ENCODE measurements around the gene MCAM. TPM values are rescaled to one million over a fixed set of nuclear protein-coding genes. Genes with fewer than 3 reads are reported as not detected.

Gene MCAM
- total RNA-seq, 1 experiment from 2014 or later = 38.8 TPM

GRCh38 chr11:119305556-119306372 lies 11.2 kb downstream of the MCAM start:
- POLR2A ChIA-PET (ENCODE audit: unreplicated experiment) = no interaction called here
- Histone ChIP-seq H3K27ac (no peak overlapping the region), H3K9me2 (ENCODE audit: insufficient read depth) (no peaks in the 10 kb centered on the region), H3K4me3 (no peak overlapping the region), H3K79me2 (ENCODE audit: low read depth) (no peaks in the 10 kb centered on the region), H2AFZ (no peak overlapping the region), H3K9me3 (ENCODE audit: insufficient read depth, low read depth) (no peaks in the 10 kb centered on the region), H3K36me3 (ENCODE audit: low read depth) (peaks cover 19% of the 10 kb centered on the region; the same call in 1 of the 2 replicates), H3K4me1 (replicated peaks; ENCODE audit: insufficient read depth) (no peaks in the 10 kb centered on the region), H3F3A (ENCODE audit: insufficient read depth, low read depth) (peaks cover 17% of the 10 kb centered on the region), H4K20me1 (ENCODE audit: insufficient read depth) (no peaks in the 10 kb centered on the region), H3K4me2 (no peak overlapping the region), H3K27me3 (ENCODE audit: insufficient read depth, low read depth) (no peaks in the 10 kb centered on the region)
- TF ChIP-seq CTCF (conservative IDR thresholded peaks at IDR 0.05) (no peak), EZH2 (IDR thresholded peaks at IDR 0.05; ENCODE audit: low read depth) (no peak)
- intact Hi-C loops (cut with micrococcal nuclease; ENCODE audit: unreplicated experiment) = no loop called here
- no peak for DNase-seq
- CTCF ChIA-PET = interaction anchor here (0.6 kb wide), 1 partner anchor 77 kb away, joined by 4 read pairs; no protein-coding TSS in a partner anchor
- BruUV-seq (replicated peaks) = no TSS peak

- peaks cover 13% of the 10 kb centered on the region for H3F3A ChIP-seq (ENCODE audit: insufficient read depth, low read depth)
- no peak overlapping the region for H3K4me3 ChIP-seq
- TF ChIP-seq EZH2 (IDR thresholded peaks at IDR 0.05; ENCODE audit: low read depth) (no peak), CTCF (conservative IDR thresholded peaks at IDR 0.05) (no peak)
- intact Hi-C loops (cut with micrococcal nuclease; ENCODE audit: unreplicated experiment) = no loop called here
- H3K9me2 ChIP-seq (ENCODE audit: insufficient read depth) = no peaks in the 10 kb centered on the region
- no peaks in the 10 kb centered on the region for H3K4me1 ChIP-seq (replicated peaks; ENCODE audit: insufficient read depth)
- CTCF ChIA-PET = no interaction called here
- BruUV-seq (replicated peaks) = no TSS peak
- H3K9me3 ChIP-seq (ENCODE audit: insufficient read depth, low read depth) = no peaks in the 10 kb centered on the region
- POLR2A ChIA-PET (ENCODE audit: unreplicated experiment) = no interaction called here
- no peak overlapping the region for H3K27ac ChIP-seq
- H3K79me2 ChIP-seq (ENCODE audit: low read depth) = no peaks in the 10 kb centered on the region
- no peaks in the 10 kb centered on the region for H4K20me1 ChIP-seq (ENCODE audit: insufficient read depth)
- H3K4me2 ChIP-seq = no peak overlapping the region
- H3K27me3 ChIP-seq (ENCODE audit: insufficient read depth, low read depth) = no peaks in the 10 kb centered on the region
- H3K36me3 ChIP-seq (ENCODE audit: low read depth) = peaks cover 28% of the 10 kb centered on the region; the same call in 1 of the 2 replicates
- H2AFZ ChIP-seq = no peak overlapping the region
- DNase-seq = no peak
These were observed 13.7 kb downstream of the MCAM start for GRCh38 chr11:119303227-119303718.

- peaks cover 31% of the 10 kb centered on the region for H3K36me3 ChIP-seq (ENCODE audit: low read depth)
- H3K4me2 ChIP-seq = no peak overlapping the region
- TF ChIP-seq CTCF (conservative IDR thresholded peaks at IDR 0.05) (no peak), EZH2 (IDR thresholded peaks at IDR 0.05; ENCODE audit: low read depth) (no peak)
- no peaks in the 10 kb centered on the region; the same call in 1 of the 2 replicates for H3F3A ChIP-seq (ENCODE audit: insufficient read depth, low read depth)
- H4K20me1 ChIP-seq (ENCODE audit: insufficient read depth) = no peaks in the 10 kb centered on the region
- no peaks in the 10 kb centered on the region for H3K9me3 ChIP-seq (ENCODE audit: insufficient read depth, low read depth)
- no peaks in the 10 kb centered on the region for H3K4me1 ChIP-seq (replicated peaks; ENCODE audit: insufficient read depth)
- ChIA-PET CTCF (no interaction called here), POLR2A (ENCODE audit: unreplicated experiment) (interaction anchor here (0.6 kb wide), 1 partner anchor 34 kb away, joined by 5 read pairs; no protein-coding TSS in a partner anchor)
- no peak overlapping the region for H3K27ac ChIP-seq
- no peaks in the 10 kb centered on the region for H3K9me2 ChIP-seq (ENCODE audit: insufficient read depth)
- H3K79me2 ChIP-seq (ENCODE audit: low read depth) = no peaks in the 10 kb centered on the region
- no peak overlapping the region for H2AFZ ChIP-seq
- no peak overlapping the region for H3K4me3 ChIP-seq
- intact Hi-C loops (cut with micrococcal nuclease; ENCODE audit: unreplicated experiment) = no loop called here
- DNase-seq = no peak
- no peaks in the 10 kb centered on the region for H3K27me3 ChIP-seq (ENCODE audit: insufficient read depth, low read depth)
- no TSS peak for BruUV-seq (replicated peaks)
These were observed 16.5 kb downstream of the MCAM start for GRCh38 chr11:119300198-119300964.

Measured in PC-9 (cell line).